Uterus (tissue), 4 donors: Measurements from ENCODE around the gene ARHGEF25. TPM values are rescaled to one million over a fixed set of nuclear protein-coding genes. Genes with fewer than 3 reads are reported as not detected.

Experiments
- DNase-seq, 2 donors: peaks; one replicate each; pipeline ENCODE4 v3.0.0-alpha.2; 2019 to 2020
- H3K27ac ChIP-seq, 2 donors: fragments of 200-600 bp; sonication (generic); 1 replicate in 1 of 2; 2 replicates in 1 of 2; pipeline ENCODE4 v1.5.1; 2016 to 2018
- H3K27me3 ChIP-seq, 2 donors: fragments of 200-600 bp; sonication (generic); one replicate each; pipeline ENCODE4 v1.5.1; 2018 to 2019; ENCODE audit warnings: control low read depth in 1 of 2
- H3K36me3 ChIP-seq, 2 donors: fragments of 200-600 bp; sonication (generic); one replicate each; pipeline ENCODE4 v1.5.1; 2019; ENCODE audit warnings: control low read depth in 1 of 2
- H3K4me1 ChIP-seq, 2 donors: fragments of 200-600 bp; sonication (generic); one replicate each; pipeline ENCODE4 v1.5.1; 2018 to 2019; ENCODE audit warnings: control low read depth in 1 of 2
- H3K4me3 ChIP-seq, 2 donors: fragments of 200-600 bp; sonication (generic); 1 replicate in 1 of 2; 2 replicates in 1 of 2; pipeline ENCODE4 v1.5.1; 2018 to 2019; ENCODE audit warnings: mild to moderate bottlenecking in 1 of 2
- H3K9me3 ChIP-seq, 2 donors: fragments of 200-600 bp; sonication (generic); one replicate each; pipeline ENCODE4 v1.5.1; 2019; ENCODE audit warnings: control low read depth in 1 of 2
- CTCF ChIP-seq, 4 experiments: fragments of 200-600 bp in 2 of 4; fragments of 450-650 bp in 2 of 4; sonication (generic) in 2 of 4; IDR thresholded peaks; one replicate each; pipeline ENCODE4 v1.5.1; 2016 to 2019; ENCODE audit warnings: antibody characterized with exemption in 4 of 4, mild to moderate bottlenecking in 2 of 4, moderate library complexity in 1 of 4
- POLR2A ChIP-seq, 2 donors: fragments of 450-650 bp; IDR thresholded peaks; one replicate each; pipeline ENCODE4 v1.6.1; 2016; ENCODE audit warnings: antibody characterized with exemption in 2 of 2, mild to moderate bottlenecking in 1 of 2, moderate library complexity in 1 of 2
- intact Hi-C: fragments of 100-400 bp; cut with DNase I; formaldehyde crosslinking; loops from one replicate; pipeline ENCODE4 v1.15.1; 2023; ENCODE audit warnings: low total_unique reads
- total RNA-seq, 4 donors: library from RNA; depleted of rRNA in 3 of 4; stranded (reverse); fragments of >200 nt in 3 of 4; gene quantifications; one replicate each; pipeline versions ENCODE4 v1.1.0 to v1.2.4, GENCODE V29; 2014 to 2023
- donor health status: DM: yes; HTN: yes; CAD: no.

The ARHGEF25 gene
- total RNA-seq, 4 donors from 2014 or later: 52.9 to 205 (median 85.6) TPM

GRCh38 chr12:57609781-57610553 lies 1.3 kb upstream of the ARHGEF25 start:
- intact Hi-C loops: no loop called here
- no peaks in the 10 kb centered on the region for H3K4me1 ChIP-seq

GRCh38 chr12:57610554-57611107 lies 604 bp upstream of the ARHGEF25 start:
- Histone ChIP-seq H3K4me1 (no peaks in the 10 kb centered on the region), H3K4me3 (peak overlapping the region; percentile 70 to 81), H3K27me3 (no peaks in the 10 kb centered on the region), H3K9me3 (no peaks in the 10 kb centered on the region), H3K36me3 (no peaks in the 10 kb centered on the region), H3K27ac (peak overlapping the region; percentile 93 to 94)
- TF ChIP-seq CTCF (IDR thresholded peaks at IDR 0.05) (no peak), POLR2A (IDR thresholded peaks at IDR 0.05) (no peak)
- intact Hi-C loops: no loop called here
- DNase-seq: peak; percentile 78 to 79

More at GRCh38 chr12:57609781-57610553, 1.3 kb upstream of the ARHGEF25 start:
- H3K27ac ChIP-seq: peak overlapping the region; percentile 93 to 94
- DNase-seq: peak; percentile 61 to 69
- H3K4me3 ChIP-seq: peak overlapping the region; percentile 70 to 81
- no peaks in the 10 kb centered on the region for H3K27me3 ChIP-seq
- TF ChIP-seq POLR2A (IDR thresholded peaks at IDR 0.05) (no peak), CTCF (IDR thresholded peaks at IDR 0.05) (no peak)
- no peaks in the 10 kb centered on the region for H3K36me3 ChIP-seq
- no peaks in the 10 kb centered on the region for H3K9me3 ChIP-seq

GRCh38 chr12:57611827-57612710 lies 834 bp downstream of the ARHGEF25 start:
- H3K4me3 ChIP-seq: peak overlapping the region; percentile 70 to 81
- DNase-seq: peak in 1 of 2 donors; percentile 30
- H3K4me1 ChIP-seq: no peaks in the 10 kb centered on the region
- intact Hi-C loops: no loop called here
- TF ChIP-seq POLR2A (IDR thresholded peaks at IDR 0.05) (no peak), CTCF (IDR thresholded peaks at IDR 0.05) (no peak)
- no peaks in the 10 kb centered on the region for H3K27me3 ChIP-seq
- peak overlapping the region; percentile 93 to 94 for H3K27ac ChIP-seq
- H3K36me3 ChIP-seq: no peaks in the 10 kb centered on the region
- no peaks in the 10 kb centered on the region for H3K9me3 ChIP-seq

- Histone ChIP-seq H3K4me1 (no peaks in the 10 kb centered on the region), H3K27ac (peak overlapping the region in 1 of 2 donors; percentile 94), H3K9me3 (no peaks in the 10 kb centered on the region), H3K4me3 (no peak overlapping the region), H3K27me3 (no peaks in the 10 kb centered on the region), H3K36me3 (no peaks in the 10 kb centered on the region)
- DNase-seq: peak in 1 of 2 donors; percentile 8
- no peak for TF ChIP-seq CTCF (IDR thresholded peaks at IDR 0.05)
- no peak for TF ChIP-seq POLR2A (IDR thresholded peaks at IDR 0.05)
- intact Hi-C loops: no loop called here
Measured at GRCh38 chr12:57612711-57613426, 1.6 kb downstream of the ARHGEF25 start.
